HS-5 (cell line): ENCODE results near the gene ITPK1.

Experiments
- DNase-seq: peaks from one replicate; pipeline ENCODE4 v3.0.0-alpha.2; 2012; ENCODE audit warnings: low read depth

Gene ITPK1

DNA sequence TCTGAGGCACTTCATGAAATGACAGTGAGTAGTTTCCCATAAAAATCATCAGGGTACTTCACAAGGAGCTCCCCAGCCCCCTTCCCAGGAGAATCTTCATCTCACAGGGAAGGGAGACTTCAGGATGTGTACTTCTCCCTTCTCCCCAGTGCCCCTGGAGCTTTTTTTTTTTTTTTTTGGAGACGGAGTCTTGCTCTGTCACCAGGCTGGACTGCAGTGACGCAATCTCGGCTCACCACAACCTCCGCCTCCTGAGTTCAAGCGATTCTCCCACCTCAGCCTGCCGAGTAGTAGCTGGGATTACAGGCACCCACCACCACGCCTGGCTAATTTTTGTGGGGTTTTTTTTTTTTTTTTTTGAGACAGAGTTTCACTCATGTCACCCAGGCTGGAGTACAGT, 10.4 kb downstream of the ITPK1 start:
- peak; percentile 28 for DNase-seq

DNA sequence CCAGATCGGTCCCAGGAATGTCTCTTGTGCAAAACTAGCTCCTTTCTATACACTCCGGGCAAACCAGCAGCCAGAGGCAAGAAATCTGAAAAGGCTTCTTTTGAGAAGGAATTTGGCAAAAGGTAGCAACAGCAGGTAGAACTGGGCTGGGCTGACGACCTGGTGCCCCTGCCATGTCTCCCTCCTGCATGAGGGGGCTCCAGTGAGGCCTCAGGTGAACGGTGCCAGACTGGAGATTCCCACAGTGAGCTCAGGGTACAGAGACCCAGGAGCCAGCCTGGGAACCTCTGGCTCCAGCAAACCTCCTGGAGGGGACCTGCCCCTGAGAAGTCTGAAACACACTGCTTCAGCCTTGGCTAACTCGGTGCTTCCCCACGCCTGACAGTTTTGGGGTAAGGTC, 10.8 kb downstream of the ITPK1 start:
- DNase-seq = no peak

DNA sequence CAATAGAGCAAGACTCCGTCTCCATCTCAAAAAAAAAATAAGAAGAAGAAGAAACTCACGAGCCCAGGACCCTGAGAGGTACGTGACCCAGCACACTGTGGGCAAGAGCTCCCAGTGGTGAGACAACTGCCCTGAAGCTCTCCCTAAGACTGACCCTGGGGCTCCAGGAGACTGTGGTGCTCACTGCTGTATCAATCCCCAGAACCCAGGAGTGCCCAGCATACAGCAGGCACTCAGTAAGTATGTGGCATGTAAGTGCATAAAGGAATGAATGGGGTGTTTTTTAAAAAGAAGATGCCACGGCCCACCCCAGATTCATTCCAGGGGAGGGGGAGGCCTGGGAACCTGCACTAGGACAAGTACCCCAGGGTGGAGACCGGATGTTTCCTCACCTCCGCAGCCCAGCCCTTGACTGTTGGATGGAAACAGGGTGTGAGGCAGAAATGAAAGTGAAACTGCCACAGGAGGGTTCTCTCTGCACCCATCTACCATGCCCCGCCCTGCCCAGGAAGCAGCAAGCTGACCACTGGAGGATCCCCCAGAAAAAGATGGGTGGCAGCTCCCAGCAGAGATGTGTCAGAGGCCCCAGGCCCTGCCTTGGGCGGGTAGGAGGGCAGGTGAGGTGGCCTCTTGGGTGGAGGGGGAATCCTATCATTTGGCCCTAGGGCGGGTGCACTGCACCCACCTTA, 12.2 kb downstream of the ITPK1 start:
- no peak for DNase-seq

DNA sequence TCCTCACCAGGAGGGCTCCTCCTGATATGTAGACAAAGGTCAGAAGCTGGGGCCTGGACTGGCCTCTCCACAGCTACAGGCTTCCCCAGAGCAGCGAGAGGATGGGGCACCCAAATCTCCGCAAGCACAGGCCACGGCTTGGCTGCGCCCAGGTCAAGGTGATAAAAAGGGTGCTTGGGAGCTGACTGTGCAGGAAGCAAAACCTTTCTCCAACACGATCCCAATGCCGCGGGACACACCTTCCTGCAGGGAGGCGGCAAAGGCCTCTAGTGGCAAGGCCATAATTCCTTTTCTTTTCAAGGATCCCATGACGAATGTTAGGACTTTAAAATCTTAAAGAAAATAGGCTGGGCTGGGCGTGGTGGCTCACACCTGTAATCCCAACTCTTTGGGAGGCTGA, 13.6 kb downstream of the ITPK1 start:
- no peak for DNase-seq

DNA sequence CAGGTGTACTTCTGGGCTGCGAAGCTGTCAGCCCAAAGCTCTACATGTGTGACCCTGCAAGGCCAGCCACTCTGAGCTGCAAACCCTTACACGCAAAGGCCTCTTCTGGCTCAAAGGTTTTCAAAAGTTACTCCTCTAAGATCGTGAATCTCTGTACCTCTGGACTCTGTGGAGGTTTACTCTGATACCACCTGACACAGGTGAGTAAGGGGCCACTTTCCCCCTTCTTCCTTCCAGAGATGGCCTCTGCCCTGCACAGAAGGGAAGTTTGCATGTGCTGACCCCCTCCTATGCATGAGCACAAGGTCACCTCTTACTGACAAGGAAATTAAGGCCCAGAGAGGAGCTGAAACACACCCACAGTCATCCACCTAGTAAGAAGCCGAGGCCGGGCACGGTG, 14.5 kb downstream of the ITPK1 start:
- no peak for DNase-seq

DNA sequence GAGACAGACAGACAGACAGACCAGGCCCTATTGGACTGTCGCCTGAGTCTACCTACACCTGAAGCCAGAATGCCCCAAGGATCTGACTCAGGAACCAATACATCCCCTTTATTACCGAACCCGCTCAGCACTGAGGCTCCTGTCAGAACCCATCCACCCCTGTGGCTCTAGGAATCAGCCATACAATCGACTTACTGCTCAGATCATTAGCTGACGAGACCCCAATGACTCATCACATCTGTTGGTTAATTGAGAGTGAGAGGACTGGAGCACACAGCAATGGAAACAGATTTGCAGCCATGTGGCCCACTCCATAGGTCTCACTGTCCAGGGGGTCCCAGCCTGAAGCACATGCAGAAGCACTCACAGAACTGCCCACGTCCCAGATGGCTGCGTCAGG, 15.2 kb downstream of the ITPK1 start:
- DNase-seq = no peak

DNA sequence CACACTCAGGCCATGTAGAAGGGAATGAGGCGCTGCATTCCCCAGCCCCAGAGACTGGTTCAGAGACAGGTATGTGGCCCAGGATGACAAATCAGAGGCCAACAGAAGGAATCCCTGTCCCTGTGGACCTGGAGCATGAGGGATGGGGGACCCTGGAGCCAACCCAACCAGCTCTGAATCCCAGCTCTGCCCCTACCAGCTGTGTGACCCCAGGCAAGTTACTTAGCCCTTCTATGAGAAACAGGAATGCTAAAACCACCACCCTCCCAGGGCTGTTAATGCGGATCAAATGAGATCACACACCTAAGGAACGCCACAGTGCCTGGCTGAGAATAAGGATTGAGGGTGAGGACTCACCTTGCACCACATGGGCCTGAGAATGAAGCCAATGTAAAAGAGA, 15.6 kb downstream of the ITPK1 start:
- DNase-seq = no peak

DNA sequence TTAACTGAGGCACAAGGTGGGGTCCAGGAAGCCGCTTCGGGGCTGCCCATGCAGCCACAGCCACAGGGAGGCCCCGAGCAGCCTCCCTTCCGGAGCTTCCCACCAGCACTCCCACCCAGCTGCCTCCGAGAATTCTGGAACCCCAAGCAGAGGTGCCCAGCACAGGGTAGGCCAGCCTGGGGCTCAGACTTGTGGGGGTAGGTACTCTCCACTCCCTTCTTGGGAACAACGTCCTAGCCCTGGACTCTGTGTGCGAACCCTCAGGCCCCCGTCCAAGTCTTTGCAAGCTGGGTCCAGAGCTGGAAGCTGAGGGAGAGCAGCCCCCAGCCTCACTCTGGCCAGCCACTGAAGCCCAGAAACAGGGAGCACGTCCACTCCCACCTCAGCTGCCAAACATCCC, 16.1 kb downstream of the ITPK1 start:
- DNase-seq = no peak

DNA sequence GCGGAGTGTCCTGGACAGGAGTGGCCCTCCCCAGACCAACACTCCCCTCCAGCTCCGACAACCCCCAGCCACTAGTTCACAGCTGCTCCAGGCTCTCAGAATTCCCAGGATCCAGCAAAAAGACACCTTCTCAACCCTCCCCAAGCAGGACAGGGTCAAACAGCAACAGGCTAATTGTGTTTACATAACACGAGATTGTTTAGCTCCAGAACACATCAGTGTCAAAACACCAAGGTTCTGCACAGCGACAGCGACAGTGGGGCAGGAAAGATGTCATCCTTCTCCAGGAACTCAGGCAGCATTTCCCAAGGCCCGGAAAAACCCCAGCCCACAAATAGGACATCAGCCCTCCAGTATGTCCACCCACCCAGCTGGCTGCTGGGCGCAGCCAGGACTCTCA, 16.5 kb downstream of the ITPK1 start:
- DNase-seq = no peak

DNA sequence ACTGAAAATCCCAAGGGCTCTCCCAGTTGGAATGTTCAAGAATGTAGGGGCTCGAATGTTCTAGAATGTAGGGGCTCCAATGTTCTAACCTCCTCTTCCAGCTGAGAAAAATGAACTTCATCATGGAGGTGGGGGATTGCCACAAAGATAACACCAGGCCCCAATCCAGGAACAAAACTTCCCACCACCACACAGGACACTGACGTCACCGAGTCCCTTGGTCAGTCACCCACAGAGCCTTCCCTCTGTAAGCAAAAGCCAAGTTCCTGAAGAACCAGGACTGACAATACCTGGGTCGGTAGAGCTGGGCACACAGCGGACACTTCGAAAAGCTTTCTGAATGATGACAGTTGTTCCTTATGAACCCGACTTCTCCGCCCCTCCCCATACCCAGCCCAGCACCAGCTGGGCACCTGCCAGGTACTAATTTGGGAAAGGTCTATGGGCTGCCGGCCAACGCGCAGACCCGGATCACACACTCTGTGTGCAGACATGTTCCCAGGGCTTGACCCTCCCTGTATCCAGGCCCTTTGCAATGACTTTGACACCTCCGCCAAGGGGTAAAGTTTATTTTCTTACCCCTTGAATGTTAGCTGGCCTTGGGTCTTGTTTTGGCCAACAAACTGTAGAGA, 18.9 kb downstream of the ITPK1 start:
- DNase-seq = no peak

DNA sequence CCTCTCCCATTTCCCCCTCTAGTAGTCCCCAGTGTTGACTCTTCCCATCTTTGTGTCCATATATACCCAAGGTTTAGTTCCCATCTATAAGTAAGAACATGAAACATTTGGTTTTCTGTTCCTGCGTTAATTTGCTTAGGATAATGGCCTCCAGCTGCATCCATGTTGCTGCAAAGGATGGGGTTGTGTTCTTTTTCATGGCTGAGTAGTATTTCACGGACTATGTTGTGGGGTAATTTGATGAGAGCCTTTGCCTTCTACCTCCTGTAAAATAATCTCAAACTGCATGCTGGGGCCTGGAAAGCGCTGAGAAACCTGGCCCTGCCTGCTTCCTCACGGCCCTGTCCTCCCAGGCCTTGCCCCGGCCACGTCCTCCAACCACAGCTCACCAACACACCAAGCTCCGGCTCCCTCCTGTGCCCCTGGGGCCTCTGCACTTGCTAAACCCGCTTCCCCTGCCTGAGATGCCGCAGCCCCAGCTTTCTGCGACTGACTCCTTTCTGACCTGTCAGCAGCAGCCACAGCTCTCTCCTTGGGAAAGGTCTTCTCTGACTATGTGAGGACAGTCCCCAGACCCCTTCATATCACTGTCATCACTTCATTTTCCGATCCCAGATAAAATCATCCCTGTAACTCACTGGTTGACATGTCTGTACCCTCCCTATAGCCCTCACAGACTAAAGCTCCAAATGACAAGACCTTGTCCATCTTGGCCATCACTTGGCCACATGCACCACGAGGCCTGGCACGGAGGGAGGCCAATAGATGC, 19.8 kb downstream of the ITPK1 start:
- DNase-seq = no peak

DNA sequence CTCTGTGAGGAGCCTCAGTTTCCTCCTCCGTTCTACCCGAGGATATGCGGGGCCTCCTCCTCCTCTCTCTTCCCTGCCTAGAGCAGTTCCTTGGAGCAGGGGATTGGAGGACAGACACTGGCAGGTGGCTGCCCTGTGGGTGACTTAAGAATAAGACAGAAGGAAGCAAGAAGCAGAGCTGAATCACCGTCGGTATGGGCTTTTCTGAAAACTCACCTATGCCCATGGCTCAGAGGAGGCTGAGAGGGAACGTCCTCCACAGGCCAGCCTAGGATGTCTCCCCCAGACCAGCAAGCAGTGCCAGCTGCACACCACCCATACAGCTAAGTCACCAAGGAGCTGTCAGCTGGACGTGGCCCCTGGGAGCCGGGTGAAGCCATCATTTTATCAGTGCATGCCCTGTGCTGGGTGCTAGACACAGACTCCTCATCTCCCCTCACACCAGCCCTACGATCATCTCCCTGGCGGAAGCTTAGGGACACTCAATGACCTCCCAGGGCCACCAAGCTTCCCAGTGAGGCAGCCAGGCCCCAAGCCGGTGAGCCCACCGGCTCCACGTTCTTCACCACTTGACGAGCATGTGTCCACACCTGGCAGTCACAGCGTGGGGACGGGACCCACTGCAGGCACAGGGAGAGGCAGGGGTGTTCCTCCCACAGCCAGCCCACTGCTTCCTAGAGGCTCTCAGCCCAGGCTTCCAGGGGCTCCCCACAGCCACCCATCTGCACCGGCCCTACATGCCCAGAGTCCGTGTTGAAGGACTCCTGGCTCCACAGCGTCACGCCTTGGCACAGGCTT, 21.4 kb downstream of the ITPK1 start:
- DNase-seq = no peak

DNA sequence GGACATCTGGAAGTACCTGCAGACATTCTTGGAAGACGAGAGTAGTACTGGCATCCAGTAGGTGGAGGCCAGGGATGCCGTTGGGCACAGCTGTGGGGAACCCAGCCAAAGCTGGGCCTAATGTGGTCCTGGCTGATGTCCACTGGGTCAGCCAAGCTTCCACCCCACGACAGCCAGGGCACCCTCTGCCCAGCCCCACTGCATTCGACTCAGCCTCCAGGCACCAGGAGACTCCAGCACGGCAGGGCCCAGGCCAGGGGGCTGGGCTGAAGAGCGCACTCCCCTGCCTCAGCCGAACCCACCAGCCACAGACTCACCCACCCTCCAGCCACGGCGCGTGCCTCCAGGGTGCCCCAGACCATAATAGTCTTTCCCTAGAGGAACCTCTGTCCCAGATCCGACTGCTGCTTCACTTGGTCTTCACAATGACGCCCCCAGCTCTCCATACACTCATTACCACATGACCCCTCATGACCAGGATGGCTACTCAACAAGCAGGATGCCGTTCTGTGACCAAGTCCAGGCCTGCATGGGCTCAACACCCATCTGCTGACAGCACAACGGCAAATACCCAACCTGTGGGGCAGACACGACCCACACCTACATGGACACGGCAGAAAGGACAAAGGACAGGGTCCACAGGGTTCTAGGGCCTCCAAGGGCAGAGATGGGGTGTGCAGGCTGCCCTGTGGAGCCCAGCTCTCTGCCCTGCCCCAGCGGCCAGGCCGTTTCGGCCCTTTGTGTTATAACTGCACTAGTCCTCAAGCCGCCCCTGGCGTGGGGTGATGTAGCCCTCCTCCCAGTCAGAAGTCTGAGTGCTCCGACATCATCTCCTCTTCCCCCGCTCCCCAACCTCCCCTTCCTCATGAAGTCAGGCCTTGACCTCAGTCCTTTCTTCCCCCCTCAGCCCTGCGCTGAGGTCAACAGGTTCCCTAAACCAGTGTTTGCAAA, 22.8 kb downstream of the ITPK1 start:
- DNase-seq = no peak

DNA sequence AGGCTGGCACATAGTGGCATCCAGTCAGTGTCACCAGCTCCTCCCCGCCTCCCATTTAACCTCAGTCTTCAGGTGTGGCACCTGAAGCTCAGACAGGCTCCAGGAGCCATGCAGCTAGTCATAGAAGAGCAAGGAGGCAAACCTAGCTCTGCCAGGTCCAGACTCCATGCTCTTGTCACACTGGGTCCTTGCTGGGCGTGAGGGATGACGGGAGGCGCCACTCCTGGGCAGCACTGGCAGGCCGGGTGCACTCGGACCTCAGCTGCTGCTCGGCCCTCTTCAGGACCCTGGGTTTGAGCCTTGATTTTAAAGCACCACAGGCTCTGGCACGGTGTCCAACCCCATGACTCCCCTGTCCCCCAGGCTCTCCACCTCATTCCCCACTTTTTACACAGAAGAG, 24.1 kb downstream of the ITPK1 start:
- DNase-seq = no peak

DNA sequence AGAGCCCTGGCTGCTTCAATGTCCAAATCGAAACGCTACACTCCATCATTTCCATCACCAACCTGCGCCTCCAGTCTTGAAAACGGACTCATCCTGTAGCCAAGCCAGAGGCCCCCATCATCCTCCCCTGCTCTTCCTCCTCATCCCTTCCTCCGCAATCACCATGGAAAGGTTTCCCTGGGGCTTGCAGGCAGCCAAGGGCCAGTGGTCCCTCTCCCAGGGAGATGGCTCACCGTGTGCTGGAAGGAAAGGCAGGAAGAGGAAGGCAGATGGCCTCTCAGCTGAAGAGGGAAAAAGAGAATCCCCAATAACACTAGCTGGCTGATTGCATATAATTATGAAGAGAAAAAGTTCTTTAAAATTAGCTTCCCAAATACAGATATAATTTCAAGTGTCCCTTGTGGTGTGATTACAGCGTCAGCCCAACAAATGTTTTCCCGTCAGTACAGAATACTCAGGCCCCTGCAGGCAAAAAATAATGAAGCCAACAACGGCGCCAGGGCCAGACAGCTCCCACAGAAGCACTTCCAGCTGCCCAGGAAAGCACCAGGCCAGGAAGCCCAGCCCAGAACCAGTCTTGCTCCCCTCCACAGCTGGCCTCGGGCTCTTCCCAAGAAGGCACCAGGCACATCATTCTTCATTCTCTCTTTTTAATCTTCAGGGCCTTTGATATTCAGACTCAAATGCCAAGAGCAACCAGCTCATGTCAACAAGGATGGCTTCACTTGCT, 24.7 kb downstream of the ITPK1 start:
- DNase-seq = no peak

DNA sequence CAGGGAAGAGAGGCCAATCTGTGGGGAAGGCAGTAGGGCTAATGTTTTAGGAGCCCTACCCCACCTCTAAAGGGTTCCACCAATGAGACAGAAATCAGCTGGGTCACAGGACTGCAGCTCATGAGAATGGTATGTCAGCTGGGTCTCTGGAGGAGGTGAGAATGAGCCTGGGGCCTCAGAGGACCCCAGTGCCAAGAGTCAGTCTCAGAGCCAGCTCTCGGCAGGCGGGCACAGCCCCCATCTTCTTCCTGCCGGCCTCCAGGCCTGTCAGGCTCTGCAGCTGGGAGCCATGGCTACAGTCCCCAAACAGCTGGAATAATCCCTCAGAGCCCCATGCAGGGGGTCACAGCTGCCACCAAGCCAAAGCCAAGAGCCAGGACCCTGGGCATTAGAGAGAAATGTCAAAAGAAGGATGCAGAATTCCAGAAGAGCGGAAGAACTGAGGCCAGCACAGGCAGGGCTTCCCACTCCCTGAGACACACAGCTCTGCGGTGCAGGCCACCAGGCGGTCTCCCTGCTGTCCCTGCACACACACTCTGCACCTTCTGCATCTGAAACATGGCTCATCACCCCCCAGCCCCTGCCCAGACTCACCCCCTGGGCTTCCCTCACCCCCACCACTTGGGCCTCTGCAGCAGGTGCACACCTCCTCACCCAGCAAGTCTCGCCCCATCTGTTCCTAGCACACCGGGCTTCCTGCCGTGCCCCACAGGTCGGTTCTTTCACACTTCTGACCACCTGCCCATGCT, 26.0 kb downstream of the ITPK1 start:
- DNase-seq = no peak

DNA sequence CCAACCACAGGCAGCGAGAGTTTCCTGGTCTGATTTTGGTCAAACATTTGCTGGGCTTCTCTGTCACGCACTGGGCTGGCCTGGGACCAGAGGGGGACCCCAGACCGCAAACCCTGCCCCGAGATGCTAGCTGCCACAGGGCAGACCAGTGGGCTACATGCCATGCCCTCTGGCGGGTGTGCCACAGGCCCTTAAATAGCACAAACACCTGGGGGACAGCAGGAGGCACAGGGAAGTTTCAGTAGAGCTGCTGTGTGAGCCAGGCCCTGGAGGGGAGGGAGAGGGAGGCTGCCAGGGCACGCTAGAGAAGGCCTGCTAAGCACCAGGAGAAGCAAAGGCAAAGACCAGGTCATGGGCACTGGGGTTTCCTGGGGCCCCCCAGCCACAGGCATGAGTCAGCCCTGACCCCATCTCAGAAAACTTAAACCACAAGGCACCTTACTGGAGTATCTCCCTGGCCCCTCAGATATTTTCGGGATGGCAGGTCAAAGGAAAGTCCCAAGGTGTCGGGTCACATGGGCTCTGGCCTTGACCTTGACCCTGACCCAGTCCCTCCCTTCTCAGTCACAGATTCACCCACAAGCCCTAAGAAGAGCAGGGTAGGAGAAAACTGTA, 29.2 kb downstream of the ITPK1 start:
- no peak for DNase-seq

DNA sequence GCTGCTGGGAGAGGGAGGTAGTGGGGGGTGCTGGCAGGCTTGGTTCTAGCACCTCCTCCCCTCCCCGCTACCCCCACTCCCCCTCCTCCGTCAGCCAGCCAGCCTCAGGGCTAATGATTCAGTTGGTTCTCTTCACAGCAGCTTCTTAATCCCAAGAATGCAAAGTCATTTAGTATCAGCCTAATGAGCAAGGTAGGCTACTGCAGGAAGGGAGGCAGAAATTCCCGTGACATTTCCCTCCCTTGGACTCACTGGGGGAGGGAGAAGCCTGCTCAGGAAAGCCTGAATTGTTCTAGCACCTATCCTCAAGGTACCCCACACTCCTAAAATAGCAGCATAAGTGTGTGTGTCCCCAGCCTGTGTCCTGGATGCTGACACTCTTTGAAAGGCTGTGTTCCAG, 29.8 kb downstream of the ITPK1 start:
- DNase-seq = no peak
